Activated CD8-positive, alpha-beta memory T cell treated with anti-CD3 and anti-CD28 coated beads, Interleukin-2, amount 50 U/mL, for 1 hour (primary cell): ENCODE measurements around the gene PITPNC1.
"Not testable (repeated sequence)": the region's sequence is repeated elsewhere in the genome, so short reads cannot be mapped to it uniquely, and the experiment has no call there.

ENCODE experiments used
- DNase-seq: peaks from one replicate; pipeline ENCODE4 v3.0.0-alpha.2; 2020; ENCODE audit errors: extremely low read depth

Gene PITPNC1

DNA sequence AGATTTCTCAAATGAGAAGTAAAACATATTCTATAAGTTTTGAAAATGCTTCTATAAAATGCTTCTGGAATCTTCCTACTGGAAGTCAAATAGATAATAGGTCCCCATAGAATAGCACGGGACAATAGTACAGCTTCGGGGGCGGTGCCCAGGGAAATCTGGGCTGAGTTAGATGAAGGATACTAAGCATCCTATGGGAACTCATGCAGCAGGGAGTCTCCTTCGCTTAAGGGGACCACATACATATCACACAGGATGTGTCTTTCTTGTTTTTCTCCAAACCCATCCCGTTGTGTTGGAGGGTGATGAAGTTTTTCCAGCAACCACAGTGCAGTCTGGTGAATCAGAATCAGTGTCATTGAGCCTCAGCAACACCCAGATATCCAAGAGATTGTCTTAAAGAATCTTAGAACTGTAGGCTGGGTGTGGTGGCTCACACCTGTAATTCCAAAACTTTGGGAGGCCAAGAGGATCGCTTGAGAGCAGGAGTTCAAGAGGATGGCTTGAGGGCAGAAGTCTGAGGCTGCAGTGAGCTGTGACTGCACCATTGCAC, 84.2 kb downstream of the PITPNC1 start:
- DNase-seq: no peak

DNA sequence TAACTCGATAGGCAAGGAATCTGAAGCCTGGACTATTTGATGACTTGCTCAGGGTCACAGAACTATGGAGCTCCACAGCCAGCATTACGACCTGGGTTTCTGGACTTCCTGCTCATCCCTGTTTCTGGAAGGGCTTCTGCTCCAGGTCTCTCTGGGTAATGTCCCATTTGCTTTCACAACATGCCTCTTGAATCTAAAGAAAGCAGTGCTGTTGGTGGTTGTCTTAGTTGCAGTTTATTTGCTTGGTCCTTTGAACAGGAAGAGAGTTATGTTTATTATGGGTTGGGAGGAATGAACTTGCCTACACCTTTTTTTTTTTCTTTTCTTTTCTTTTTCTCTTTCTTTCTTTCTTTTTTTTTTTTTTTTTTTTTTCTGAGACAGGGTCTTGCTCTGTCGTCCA, 84.8 kb downstream of the PITPNC1 start:
- no peak for DNase-seq

DNA sequence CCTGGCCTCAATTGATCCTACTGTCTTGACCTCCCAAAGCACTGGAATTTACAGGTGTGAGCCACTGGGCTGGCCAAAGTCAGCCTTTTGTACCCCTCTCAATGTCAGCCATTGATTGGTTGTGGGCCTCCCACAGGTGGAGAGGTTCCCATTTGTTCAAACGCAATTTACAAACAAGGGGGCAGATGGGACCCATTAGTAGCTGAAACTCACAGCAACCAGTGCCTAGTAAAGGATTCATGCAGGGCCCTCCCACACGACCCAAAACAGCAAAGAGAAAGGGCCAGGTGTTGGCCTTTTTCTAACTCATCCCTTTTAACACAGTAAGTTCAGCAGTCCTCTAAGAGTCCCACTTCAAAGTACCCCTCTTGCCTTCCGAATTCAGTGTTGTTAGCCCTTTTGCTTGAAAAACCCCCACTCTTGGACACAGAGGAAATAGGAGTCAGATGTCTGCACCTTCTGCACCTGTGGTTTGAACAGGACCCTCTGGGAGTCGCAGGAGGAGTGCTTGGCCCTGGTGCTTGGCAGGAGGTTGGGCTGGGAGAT, 89.2 kb downstream of the PITPNC1 start:
- DNase-seq: no peak

DNA sequence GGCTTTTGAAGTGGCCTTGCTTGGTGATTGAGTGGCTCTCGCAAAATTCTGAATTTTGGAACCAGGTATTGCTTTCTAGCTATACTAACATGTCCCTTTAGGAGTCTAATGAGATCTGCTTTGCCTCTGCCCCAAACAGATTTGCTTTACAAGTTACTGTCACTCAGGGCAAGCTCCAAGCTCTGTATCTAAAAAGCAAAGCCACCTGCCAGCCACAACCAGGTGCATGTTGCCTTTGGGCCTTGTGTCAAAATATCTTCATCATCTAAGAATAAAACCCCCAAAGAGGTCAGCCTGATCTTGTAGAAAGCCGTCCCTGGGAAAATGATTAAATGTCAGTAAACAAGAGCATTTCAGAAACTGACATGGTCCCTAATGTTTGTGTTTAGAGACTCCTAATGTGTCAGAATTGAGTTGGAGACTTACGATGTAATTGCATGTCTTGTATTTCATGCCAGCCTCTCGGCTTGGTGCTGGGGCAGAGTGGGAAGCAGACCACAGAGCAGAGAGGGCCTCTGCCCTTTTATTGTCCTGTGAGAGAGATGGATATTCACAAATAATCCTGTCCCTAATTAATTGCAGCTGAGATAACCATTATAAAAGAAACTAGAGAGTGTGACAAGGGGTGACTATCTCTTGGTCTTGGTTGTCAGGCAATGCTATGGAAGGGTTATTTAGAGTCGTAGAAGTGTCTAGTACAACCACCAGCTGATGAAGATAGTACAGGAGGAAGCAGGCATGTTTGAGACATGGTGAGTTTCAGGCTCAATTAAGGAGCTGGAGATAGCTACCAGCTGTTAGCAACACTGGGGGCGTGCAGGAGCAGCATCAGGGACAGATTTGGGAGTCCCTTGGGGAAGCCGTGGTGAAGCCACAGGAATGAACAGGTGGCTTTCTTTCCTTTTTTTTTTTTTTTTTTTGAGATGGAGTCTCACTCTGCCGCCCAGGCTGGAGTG, 90.7 kb downstream of the PITPNC1 start:
- DNase-seq: no peak

DNA sequence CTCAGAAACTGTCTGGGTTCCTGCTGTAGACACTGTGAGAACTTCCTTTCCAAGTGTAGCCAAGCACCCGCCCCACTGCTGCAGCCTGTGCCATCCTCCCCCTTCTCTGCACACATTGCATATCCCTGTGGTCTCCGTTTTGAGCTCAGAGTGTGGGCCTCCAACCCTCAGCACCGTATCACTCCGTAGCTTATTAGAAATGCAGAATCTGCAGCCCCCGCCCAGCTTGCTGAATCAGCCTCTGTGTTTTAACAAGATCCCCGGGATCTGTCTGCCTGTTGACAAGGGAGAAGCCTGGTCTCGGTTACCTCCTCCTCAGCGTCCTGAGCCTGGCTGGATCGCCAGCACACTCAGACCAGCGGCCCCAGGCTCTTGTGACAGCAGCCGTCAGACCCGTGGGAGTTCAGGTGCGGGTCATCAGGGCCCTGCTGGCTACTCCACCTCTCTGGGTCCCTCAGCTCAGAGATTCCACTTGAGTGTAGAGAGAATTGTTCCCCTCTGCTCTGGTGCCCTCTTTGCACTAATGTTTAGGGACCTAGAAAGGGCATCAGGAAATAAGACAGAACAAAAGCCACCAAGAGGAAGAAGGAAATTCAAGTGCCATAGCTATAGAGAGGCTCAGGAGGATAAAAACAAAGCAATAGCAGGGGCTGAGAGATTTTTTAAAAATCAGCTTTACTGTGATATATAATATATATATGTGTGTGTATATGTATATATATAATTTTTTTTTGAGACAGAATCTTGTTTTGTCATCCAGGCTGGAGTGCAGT, 92.3 kb downstream of the PITPNC1 start:
- DNase-seq: no peak

DNA sequence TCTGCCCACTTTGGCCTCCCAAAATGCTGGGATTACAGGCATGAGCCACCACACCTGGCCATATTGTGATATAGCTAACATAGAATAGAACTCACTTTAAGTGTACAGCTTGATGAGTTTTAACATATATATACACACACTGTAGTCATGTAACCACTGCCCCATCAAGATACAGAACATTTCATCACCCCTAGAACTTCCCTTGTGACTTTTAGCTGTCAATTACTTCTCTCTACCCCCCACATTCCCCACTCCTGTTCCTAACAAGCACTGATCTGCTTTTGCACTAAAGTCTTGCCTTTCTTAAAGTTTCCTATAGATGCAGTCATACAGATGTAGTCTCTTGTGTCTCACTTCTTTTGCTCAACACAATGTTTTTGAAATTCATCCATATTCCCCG, 93.1 kb downstream of the PITPNC1 start:
- no peak for DNase-seq

DNA sequence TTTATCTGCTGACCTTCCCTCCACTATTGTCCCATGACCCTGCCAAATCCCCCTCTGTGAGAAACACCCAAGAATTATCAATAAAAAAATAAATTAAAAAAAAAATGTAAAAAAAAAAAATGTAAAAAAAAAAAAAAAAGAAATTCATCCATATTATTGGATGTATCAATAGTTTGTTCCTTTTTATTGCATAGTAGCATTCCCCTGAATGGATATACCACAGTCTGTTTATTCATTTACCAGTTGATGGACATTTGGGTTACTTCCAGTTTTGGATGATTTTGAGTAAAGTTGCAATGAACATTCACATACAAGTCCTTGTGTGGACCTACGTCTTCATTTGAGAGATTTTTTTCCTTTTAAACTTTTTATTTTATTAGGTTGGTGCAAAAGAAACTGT, 94.0 kb downstream of the PITPNC1 start:
- DNase-seq: no peak

DNA sequence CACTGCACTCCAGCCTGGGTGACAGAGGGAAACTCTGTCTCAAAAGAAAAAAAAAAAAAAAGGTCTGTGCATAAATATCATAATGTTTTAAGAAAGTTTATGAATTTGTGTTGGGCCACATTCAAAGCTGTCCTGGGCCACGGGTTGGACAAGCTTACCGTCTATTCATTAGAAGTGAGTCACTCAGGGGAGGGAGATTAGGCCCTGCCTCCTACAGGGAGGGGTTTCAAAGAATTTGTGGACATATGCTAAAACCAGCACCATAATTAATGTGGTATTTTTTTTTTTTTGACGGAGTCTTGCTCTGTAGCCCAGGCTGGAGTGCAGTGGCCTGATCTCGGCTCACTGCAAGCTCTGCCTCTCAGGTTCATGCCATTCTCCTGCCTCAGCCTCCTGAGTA, 95.5 kb downstream of the PITPNC1 start:
- DNase-seq: not testable (repeated sequence)

DNA sequence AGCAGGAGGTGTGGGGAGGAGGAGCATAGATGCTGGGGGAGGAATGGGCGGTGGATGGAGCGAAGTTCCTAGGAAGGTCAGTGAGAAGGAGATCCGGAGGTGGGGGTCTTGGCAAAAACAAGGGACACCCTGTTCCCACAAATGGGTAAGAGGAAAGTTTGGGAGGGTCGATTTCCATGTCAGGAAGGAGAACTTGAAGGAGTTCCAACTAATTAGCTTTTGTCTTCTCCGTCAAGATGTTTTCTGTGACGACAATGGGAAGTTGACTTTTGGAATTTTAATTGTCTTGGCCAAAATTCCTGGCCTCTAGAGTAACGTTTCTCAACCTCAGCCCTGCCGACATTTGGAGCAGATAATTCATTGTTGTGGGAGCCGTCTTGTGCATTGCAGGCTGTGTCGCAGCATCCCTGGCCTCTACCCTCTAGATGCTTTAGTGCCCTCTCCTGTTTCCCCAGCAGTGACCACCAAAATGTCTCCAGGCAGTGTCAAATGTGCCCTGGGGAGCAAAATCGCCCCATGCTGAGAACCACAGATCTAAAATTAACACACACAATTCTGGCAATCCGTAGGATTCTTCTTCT, 97.1 kb downstream of the PITPNC1 start:
- DNase-seq: no peak

DNA sequence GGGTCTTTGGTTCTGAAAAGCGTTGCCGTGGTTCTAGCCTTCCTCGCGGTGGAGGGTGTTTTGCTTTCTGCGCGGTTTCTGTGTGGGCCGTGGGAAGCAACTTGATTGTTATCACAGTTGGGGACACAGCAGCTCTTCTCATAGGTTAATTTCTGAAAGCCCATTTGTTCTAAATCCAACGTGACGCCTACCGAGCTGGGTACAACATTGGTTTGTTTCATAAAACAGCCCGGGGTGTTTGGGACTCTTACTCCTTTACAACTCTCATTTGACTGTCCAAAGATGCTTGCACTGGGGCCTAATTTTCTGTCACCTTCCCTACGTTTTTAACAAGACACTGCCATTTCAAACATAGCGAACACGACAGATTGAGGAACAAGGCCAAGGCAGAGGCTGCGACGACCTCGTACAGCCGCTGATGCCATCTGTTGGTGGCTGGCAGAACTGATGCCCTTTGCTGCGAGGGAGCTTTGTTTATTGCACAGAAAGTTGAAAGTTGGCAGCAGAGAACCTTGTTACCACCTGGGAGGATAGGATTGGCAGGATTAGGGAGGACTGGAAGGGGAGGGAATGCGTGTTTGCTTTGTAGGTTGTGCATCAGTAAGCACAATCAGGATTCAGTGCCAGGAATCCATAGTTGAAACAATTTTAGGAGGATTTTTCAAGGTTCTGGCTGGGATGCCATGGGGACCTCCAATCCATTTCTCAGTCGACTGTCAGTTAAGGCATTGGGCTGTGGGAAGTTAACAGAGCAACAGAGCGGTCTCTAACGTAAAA, 98.3 kb downstream of the PITPNC1 start:
- peak; percentile 61 for DNase-seq

DNA sequence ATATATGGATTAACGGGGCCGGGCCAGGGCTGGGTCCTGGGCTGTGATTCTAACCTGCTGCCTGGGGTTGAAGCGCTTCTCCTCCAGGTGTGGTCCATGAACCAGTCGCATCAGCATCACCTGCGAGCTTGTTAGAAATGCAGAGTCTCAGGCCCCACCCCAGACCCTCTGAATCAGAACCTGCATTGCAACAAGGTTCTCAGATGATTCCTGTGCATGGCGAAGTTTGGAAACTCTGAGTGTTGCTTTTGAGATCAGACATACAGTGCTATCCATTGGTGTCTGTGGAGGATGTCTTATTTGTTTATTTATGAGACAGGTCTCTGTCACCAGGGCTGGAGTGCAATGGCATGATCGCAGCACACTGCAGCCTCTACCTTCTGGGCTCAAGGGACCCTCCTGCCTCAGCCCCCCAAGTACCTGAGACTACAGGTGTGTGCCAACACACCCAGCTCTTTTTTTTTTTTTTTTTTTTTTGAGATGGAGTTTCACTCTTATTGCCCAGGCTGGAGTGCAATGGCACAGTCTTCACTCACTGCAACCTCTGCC, 99.8 kb downstream of the PITPNC1 start:
- no peak for DNase-seq

DNA sequence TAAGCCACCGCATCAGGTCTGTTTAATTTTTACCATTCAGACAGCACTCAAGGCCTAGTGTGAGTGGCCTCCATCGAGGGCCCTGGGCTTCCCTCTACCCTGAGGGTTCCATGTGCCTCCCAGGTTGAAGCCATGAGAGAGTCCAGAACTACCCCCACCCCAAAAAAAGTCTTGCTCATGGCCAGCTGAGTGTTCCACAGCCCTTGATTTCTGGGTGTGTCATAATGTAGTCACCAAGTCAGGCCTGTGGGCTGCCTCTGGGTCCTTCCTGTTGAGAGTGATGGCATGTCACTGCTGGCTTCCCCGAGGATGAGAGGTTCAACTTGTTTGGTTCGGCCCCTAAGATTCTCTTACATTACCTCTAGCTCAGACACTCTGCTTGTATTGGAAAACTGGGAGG, 100.6 kb downstream of the PITPNC1 start:
- peak; percentile 42 for DNase-seq

DNA sequence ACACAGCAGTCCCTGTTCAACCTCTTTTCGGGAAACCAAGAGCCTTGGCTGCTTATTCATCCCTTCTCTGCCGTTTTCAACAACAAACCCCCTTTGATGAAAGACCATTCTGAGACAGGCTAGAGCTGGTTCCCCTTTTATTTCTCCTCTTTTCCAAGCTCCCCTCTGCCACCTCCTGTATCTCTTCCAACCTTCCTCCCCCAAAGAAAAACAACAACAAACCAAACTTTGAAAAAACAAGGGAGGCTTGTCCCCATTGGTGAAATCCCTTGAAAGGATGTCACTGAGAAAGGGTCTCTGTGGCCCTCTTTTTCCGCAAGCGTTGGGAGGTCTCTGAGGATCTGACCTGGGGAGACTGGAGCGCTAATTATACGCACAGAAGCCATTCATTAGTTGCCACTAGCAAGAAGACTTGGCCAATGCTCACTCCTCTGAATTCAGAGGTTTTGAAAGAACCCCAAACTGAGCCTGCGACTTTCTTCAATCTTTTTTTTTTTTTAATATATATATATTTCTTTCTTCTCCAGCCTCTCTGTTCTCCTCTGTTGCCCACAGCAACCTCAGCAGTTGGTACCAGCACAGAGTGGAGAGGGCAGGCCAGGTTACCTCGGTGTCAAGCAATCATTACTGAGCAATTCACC, 101.4 kb downstream of the PITPNC1 start:
- DNase-seq: no peak

DNA sequence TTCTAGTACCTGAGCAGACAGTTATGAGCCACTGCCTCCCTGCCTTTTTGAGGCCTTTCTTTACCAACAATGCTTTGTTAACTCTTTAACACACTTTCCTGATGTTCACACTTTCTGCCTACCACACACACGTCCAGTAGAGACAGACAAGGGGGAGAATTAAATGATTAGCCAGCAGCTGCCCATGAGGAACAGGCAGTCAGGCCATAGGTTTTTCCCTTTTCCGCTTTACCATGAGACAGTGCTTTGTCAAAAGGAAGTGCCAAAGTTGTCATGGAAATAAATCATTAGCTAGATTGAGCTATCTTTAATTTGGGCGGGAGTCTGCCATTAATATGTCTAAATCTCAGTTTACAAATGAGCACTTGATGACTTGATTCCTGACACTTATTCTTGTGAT, 102.1 kb downstream of the PITPNC1 start:
- no peak for DNase-seq

DNA sequence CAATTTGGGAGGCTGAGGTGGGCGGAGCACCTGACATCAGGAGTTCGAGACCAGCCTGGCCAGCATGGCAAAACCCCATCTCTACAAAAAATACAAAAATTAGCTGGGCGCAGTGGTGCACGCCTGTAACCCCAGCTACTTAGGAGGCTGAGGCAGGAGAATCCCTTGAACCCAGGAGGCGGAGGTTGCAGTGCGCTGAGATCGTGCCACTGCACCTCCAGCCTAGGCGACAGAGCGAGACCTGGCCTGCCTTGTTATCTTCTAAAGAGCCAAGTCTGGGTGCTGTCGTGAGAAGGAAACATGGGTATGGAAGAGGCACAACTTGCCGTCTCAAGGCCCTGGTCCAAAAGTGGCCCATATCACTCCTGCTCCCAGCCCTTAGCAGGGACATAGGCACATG, 103.9 kb downstream of the PITPNC1 start:
- DNase-seq: not testable (repeated sequence)

DNA sequence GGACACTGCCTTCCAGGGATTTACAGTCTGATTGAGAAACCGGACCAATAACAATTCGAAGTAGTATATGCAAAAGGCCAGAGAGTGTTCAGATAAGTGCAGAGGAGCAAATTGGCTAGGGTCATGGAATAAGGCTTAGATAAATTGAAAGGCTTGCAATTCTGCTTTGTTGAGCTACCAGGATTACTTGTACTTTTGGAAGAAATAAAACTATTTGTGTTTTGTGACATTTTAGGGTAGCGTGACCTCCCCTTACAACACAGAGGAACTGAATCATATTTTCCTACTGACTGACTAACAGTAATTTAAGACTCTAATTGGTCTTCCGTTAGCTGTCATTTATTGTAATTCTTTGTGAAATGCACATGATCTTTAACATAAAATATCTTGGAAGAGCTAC, 104.7 kb downstream of the PITPNC1 start:
- no peak for DNase-seq

DNA sequence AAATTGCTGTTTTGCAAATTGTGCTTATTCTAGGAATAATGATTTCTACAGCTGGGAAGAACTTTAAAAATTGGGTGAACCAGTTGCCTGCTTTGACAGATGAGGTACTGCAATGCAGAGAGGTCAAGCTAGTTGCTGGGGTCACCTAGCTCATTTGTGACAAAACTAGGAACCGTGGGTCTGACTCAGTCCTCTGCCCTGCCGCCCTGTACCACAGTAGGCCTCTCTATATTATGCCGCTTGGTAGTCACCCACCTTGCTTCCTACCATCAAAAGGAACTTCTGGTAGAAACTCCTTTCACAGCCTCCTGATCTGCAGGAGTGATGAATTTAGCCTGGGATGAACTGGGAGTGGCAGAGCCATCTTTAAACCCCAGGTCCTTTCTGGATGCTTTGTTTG, 105.7 kb downstream of the PITPNC1 start:
- no peak for DNase-seq

DNA sequence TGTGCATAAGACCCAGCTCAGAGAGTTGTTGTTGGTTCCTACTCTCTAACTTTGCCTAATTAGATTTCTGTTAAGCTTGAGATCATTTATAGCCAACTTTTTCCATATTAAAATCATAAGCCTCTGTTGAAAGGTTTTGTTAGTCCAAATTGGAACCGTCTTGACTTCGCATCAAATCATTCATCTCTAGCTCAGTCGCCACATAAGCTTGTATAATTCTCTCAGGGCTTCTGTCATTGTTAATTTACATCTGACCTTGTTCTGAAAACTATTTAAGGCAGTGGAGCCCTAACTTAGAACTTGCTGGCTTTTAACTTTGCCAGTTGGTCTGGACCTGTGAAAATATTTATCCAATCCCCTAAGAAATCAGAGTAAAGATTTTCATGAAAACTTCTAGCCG, 107.2 kb downstream of the PITPNC1 start:
- DNase-seq: no peak

DNA sequence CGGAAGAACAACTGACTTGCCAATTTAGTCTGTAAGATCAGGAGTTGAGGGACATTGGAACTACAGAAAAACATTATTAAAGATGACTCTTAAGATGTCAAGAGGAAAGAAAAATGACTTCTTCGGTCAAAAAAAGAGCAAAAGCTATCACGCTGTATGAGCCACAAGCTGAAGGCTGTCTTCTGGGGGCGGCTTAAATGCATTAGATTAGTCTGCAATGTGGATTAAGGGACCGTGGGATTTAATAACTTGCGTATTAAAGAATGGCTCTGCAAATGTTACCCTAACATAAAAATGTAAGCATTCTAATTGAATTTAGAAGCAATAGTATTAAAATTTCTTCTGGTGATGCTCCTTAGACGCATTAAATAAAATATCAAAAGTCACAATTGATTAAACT, 108.6 kb downstream of the PITPNC1 start:
- no peak for DNase-seq

DNA sequence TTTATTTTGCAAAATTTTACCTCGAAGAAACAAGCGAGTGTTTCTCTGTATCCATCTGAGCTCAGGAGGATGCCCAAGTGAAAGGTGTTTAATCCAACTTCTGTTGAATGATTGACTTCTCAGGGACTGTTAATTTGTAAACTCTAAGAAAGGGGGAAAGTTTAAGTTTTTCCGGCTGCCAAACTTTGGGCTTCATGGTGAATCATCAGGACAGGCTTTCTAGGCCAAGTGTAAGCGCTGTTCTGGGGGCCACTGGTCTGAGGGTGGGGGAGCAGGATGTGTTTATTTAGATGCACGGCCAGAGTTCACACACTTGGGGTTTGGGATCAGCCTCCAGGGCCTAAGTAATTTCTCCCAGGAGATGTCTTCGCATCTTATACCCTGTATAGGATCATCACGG, 110.4 kb downstream of the PITPNC1 start:
- no peak for DNase-seq
